KOPT-K1 (cell line): Measurements from ENCODE around the gene SERPINB6.

Source experiments
- H3K27ac ChIP-seq: fragments of 200-600 bp; sonication (generic); 2 replicates; pipeline ENCODE4 v1.5.1; 2016; ENCODE audit warnings: antibody characterized with exemption, mild to moderate bottlenecking, low read depth, low read length; ENCODE audit not compliant: poor library complexity, severe bottlenecking
- H3K36me3 ChIP-seq: fragments of 200-600 bp; sonication (generic); 2 replicates; pipeline ENCODE4 v1.5.1; 2017; ENCODE audit warnings: antibody characterized with exemption, mild to moderate bottlenecking, low read length, moderate library complexity; ENCODE audit not compliant: insufficient read depth
- H3K9me3 ChIP-seq: fragments of 200-600 bp; sonication (generic); 2 replicates; pipeline ENCODE4 v1.5.1; 2017; ENCODE audit warnings: antibody characterized with exemption, low read length, mild to moderate bottlenecking; ENCODE audit not compliant: insufficient read depth, poor library complexity, severe bottlenecking

SERPINB6 gene

DNA sequence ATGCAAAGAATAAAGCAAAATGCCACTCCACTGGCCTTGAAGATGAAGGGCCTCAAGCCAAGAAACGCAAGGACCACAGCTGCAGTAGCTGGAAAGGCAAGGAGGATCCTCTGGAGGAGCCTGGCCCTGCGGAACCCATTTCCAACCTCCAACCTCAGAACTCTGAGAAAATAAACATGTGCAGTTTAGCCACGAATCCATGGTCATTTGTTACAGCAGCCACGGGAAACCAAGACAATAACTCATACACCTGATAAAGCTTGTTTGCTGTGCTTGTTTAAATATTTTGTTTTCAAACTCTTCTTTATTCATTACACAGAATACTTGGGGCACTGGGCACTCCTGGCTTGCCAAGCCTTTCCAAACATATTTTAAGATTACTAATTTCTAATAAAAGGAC is 10.4 kb downstream of the SERPINB6 start:
- Histone ChIP-seq H3K27ac (no peak overlapping the region), H3K9me3 (no peaks in the 10 kb centered on the region), H3K36me3 (no peaks in the 10 kb centered on the region)

- Histone ChIP-seq H3K36me3 (no peaks in the 10 kb centered on the region), H3K9me3 (no peaks in the 10 kb centered on the region), H3K27ac (no peak overlapping the region)
Measured at GRCh38 chr6:2959909-2960719, 11.3 kb downstream of the SERPINB6 start.

- H3K9me3 ChIP-seq: no peaks in the 10 kb centered on the region
- no peak overlapping the region for H3K27ac ChIP-seq
- no peaks in the 10 kb centered on the region for H3K36me3 ChIP-seq
Measured at GRCh38 chr6:2958776-2959175, 12.6 kb downstream of the SERPINB6 start.

DNA sequence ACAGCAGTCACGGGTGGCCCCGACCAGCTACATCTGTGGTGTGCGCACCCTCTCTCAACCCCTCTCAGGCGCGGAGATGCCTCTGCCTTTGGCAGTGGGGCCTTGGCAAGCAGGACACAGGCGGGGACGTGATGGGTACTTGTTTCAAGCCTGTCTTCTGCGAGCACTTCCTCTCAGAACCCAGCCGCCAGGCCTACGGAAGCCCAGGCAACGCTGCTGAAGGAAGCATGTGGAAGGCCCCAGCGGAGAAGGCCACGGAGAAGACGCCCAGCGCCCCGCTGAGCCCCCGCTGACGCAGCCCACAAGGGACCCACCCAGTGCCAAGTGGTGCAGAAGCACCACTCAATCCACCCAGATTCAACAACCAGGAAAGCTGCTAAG is 13.0 kb downstream of the SERPINB6 start:
- Histone ChIP-seq H3K36me3 (no peaks in the 10 kb centered on the region), H3K9me3 (no peaks in the 10 kb centered on the region), H3K27ac (no peak overlapping the region)

DNA sequence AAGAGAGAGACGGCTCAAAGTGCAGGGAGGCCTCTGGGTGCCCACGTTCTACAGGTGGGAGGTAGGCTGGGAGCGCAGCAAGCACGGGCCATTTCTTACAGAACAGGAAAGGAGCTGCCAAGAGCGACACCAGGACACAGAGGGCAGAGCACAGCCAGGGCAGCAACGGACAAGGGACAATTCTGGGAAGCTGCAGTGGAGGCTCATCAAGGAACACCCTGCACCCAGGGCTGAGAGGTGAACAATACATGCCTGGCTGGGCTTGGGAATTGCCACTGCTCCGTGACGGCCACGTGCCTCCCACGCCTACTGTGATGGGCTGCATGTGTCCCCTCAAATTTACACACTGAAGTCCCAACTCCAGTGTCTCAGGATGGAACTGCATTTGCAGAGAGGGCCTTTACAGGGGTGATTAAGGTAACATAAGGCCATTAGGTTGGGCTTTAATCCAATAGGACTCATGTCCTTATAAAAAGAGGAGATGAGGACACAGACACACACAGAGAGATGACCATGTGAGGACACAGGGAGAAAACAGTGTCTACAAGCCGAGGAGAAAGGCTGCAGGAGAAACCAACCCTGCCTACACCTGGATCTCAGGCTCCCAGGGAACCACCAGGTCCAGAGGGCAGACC is 13.6 kb downstream of the SERPINB6 start:
- Histone ChIP-seq H3K27ac (no peak overlapping the region), H3K36me3 (no peaks in the 10 kb centered on the region)

DNA sequence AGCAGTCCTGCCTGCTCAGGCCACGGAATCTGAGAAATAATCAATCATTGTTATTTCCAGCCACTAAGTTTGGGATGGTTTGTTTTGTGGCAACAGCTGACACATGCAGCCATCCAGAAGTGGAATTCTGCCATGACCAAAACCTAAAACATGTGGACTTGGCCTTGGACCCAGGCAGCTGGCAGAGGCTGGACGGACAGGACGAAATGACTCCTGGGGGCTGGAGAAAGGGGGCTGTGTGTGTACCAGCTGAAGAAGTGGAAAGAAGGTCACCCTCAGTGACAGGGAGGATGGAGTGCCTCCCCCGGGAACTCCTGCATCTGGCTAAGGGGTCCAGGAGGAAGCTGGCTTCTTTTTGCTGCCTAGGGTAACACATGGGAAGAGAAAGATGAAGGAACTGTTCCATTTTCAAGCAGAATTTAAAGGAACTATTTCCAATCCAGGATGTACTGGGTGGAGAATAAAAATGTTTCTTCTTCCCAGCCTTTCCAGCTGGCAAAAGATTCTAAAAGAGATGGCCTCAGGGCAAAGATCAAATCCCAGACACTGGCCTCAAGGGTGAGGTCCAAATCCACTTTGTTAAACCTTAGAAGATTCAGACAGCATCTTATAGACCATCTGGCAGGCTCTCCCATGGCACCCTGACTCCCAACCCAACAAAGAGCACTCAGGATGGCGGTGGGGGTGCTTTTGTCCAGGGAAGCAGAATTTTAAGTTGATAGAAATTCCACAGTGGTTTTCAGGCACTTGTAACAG is 14.3 kb downstream of the SERPINB6 start:
- Histone ChIP-seq H3K9me3 (no peaks in the 10 kb centered on the region), H3K27ac (no peak overlapping the region), H3K36me3 (no peaks in the 10 kb centered on the region)

More for the DNA sequence above, 13.6 kb downstream of the SERPINB6 start:
- no peaks in the 10 kb centered on the region for H3K9me3 ChIP-seq

GRCh38 chr6:2953098-2953497 is 18.3 kb downstream of the SERPINB6 start:
- Histone ChIP-seq H3K27ac (peak overlapping the region; percentile 44), H3K36me3 (no peaks in the 10 kb centered on the region), H3K9me3 (no peaks in the 10 kb centered on the region)

GRCh38 chr6:2952557-2953095 is 18.7 kb downstream of the SERPINB6 start:
- Histone ChIP-seq H3K36me3 (no peaks in the 10 kb centered on the region), H3K27ac (peak overlapping the region; percentile 44)

GRCh38 chr6:2951728-2952127 is 19.6 kb downstream of the SERPINB6 start:
- Histone ChIP-seq H3K9me3 (no peaks in the 10 kb centered on the region), H3K27ac (no peak overlapping the region), H3K36me3 (no peaks in the 10 kb centered on the region)

More at GRCh38 chr6:2952557-2953095, 18.7 kb downstream of the SERPINB6 start:
- H3K9me3 ChIP-seq: no peaks in the 10 kb centered on the region

GRCh38 chr6:2950713-2951112 is 20.7 kb downstream of the SERPINB6 start:
- no peaks in the 10 kb centered on the region for H3K9me3 ChIP-seq
- H3K27ac ChIP-seq: no peak overlapping the region
- no peaks in the 10 kb centered on the region for H3K36me3 ChIP-seq

- H3K27ac ChIP-seq: no peak overlapping the region
- H3K9me3 ChIP-seq: no peaks in the 10 kb centered on the region
- H3K36me3 ChIP-seq: no peaks in the 10 kb centered on the region
Measured at GRCh38 chr6:2949536-2950083, 21.8 kb downstream of the SERPINB6 start.

DNA sequence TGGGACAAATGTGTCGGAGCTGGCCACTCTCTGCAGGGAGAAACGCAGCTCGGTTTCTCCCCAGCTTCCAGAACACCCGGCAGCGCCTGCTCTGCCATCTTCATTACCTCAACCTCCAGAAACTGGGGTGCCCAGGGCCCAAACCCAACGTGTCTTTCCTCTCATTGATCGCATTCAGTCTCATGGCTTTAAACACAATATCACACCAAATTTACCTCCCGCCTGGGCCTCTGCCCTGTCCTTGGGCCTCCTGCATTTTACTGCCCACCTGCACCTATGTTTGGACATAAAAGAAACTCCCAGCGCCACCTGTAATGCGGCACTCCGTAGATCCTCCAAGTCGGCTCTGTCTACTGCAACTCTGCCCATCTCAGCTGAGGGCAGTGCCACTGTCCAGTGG is 22.2 kb downstream of the SERPINB6 start:
- Histone ChIP-seq H3K36me3 (no peaks in the 10 kb centered on the region), H3K9me3 (no peaks in the 10 kb centered on the region), H3K27ac (no peak overlapping the region)

DNA sequence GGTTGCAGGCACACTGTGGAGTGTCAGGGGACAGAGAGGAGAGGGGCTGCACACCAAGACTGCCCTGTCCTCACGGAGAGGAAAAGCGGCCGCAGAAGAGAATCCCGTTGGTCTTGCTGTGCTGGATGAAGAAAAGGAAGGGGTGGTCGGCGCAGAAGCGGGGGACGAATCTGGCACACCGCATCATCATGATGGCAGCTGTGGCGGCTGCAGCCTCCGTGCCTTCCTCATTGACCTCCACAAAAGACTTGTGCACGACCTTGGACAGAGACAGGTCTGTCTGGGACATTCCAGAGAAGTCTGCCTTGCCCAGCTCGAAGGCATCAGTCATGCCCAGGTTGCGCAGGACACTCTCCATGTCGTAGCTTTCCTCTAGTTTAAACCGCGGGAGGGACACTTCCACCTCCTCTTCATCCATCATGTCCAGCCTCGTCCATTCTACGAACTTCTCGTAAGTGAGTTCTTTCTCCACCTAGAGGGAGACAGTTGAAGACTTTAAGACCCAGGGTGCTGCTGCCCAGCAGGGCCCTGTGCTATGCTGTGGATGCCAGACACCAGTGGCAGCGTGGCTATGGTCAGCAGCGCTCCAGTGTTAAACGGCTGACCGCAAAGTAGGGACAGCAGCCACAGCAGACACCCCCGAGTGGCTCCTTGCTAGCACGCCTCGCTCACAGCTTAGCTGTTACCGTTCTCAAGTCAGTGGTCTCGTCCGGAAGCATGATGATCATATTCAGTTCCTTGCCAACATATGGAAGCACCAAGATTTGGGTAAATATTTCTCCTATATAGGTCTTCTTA is 22.9 kb downstream of the SERPINB6 start:
- no peak overlapping the region for H3K27ac ChIP-seq
- H3K9me3 ChIP-seq: no peaks in the 10 kb centered on the region
- H3K36me3 ChIP-seq: no peaks in the 10 kb centered on the region

- no peaks in the 10 kb centered on the region for H3K36me3 ChIP-seq
- no peaks in the 10 kb centered on the region for H3K9me3 ChIP-seq
- no peak overlapping the region for H3K27ac ChIP-seq
Measured at GRCh38 chr6:2947445-2947844, 23.9 kb downstream of the SERPINB6 start.
